ENCODE measurements around the gene EPHB3.

The EPHB3 gene

DNA sequence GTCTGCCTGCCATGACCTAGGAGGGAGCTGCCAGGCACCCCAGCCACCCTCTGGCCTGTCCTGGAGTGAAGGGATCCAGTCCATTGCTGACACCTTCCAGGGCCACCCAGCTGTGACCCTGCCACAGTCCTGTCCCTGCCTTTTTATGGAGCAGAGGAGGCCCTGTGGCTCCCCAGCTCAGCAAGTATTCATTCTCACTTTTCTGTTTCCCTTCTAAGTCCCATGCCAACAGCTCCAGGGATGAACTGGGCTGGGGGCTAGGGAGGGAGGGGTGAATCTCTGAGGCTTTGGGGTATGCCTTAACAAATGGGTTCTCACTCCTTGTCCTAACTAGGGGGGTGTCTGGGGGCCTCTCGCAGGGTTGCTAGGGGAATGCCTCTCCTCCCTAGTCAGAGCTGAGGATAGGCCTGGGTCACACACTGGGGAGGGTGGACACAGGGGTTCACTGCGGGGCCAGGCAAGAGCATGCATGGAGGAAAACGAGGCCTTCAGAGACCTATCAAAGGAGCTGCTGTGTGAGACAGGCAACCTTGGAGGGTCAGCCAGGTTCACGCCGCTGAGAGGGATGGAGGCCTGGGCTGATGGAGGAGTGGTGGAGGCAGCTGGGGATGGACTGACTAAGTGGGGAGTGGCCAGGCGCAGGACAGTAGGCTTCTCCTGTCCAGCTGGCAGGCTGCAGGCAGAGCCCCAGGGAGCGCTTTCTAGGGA, 31.8 kb downstream of the EPHB3 start:
- no peak overlapping the region for H3K27ac ChIP-seq
- TF ChIP-seq CTCF (IDR thresholded peaks at IDR 0.05) (no peak), ZFX (IDR thresholded peaks at IDR 0.05; ENCODE audit: borderline replicate concordance) (no peak)

DNA sequence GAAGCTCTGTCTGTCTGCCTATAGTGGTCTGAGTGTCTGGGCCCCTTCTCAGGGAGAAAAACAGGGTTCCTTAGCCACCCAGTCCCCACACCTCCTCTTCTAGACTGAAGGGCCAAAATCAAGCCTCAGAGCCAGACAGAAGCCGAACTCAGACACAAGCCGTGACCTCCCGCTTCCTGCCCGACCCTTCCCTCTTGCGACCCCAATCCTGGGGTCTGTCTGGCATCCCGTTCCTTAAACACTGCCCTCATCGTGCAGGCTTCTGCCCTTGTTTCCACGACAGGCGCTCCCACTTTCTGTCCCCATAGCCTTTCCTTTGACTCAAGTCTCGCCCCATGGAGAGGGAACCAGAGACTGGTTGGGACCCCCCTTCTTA, 32.3 kb downstream of the EPHB3 start:
- TF ChIP-seq CTCF (IDR thresholded peaks at IDR 0.05) (no peak), ZFX (IDR thresholded peaks at IDR 0.05; ENCODE audit: borderline replicate concordance) (no peak)
- H3K27ac ChIP-seq: no peak overlapping the region

- H3K27ac ChIP-seq: no peak overlapping the region
- TF ChIP-seq ZFX (IDR thresholded peaks at IDR 0.05; ENCODE audit: borderline replicate concordance) (no peak), CTCF (IDR thresholded peaks at IDR 0.05) (no peak)
Measured at GRCh38 chr3:184594371-184595001, 32.9 kb downstream of the EPHB3 start.

DNA sequence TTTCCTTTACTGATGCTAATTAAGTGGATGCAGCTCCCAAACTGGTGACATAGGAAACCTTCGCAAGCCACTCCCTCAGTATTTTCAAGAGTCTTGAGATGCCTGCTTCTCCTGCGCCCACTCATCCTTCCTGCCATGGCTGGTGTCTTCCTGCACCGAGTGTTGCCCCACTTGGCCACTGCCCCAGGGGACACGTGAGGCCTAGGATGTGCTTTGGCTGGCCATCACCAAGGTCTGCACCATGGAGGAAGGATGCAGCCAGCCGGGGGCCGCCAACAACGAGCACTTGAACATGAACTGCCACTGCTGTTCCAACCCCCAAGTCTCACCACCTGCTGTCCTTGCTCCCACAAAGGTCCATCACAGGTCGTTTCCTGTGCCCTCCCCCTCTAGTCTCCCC, 34.1 kb downstream of the EPHB3 start:
- no peak for TF ChIP-seq ZFX (IDR thresholded peaks at IDR 0.05; ENCODE audit: borderline replicate concordance)
- TF ChIP-seq CTCF (IDR thresholded peaks at IDR 0.05): no peak
- H3K27ac ChIP-seq: no peak overlapping the region

DNA sequence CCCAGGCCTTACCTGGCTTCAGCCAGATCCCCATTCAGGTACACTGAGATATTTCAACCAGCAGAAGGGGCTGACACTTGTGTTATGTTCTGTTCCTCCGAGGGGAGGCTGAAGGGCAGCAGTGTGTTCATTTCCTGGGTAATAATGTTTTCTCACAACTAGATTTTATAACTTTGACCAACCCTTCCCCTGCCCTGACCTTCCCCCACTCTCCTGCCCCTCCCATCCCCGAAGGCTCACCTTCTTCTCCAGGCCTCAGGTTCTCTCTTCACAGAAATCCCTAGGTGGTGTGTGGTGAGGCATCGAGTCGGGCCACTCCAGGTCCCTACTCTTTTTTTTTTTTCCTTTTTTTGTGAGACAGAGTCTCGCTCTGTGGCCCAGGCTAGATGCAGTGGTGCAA, 34.6 kb downstream of the EPHB3 start:
- no peak overlapping the region for H3K27ac ChIP-seq
- no peak for TF ChIP-seq ZFX (IDR thresholded peaks at IDR 0.05; ENCODE audit: borderline replicate concordance)
- no peak for TF ChIP-seq CTCF (IDR thresholded peaks at IDR 0.05)

DNA sequence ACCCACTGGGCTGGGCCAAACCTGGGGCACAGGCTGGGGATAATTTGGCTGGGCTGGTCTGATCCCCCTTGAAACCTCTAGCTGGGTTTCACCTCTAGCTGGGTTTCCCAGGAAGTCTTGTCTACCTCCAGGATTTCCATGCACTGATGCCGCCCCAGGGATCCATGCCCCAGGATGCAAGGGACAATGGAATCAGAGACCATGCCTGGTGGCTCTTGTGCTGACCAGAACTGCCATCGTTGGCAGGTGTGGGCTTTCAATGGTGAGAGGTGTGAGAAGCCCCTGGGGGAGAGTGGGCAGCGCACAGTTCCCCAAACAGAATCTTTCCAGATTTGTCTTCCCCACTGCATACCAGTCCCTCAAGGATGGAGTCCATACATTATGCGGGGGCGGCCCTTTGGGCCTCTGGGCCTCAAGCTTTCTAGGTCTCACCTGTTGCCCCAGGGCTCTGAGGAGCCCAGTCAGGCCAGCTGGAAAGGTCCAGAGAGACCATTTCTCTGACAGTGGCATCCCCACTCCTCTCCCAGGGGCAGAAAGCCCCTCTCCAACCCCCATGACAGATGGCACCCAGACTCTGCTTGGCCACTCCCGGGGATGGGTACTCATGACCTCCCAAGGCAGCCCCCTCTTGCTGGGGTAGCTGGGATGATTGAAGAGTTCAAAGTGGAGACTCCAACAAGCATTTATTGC, 35.4 kb downstream of the EPHB3 start:
- TF ChIP-seq CTCF (IDR thresholded peaks at IDR 0.05): no peak
- TF ChIP-seq ZFX (IDR thresholded peaks at IDR 0.05; ENCODE audit: borderline replicate concordance): no peak
- no peak overlapping the region for H3K27ac ChIP-seq

All from 22Rv1 (cell line).